PC-9 (cell line): ENCODE measurements around the gene UBE2G1. TPM values are rescaled to one million over a fixed set of nuclear protein-coding genes. Genes with fewer than 3 reads are reported as not detected.

Source experiments
- BruUV-seq: library from RNA; stranded (reverse); fragments of 400-500 nt; replicated peaks from 2 replicates; lab custom pipeline; 2021; lab: Mats Ljungman, UMichigan
- CTCF ChIA-PET: fragments of 300-600 bp; sonication (Branson Sonifier 250); formaldehyde crosslinking; loops from one replicate; lab custom pipeline; 2022; ENCODE audit warnings: antibody characterized with exemption; lab: Charles Lee
- POLR2A ChIA-PET: fragments of 300-600 bp; sonication (Branson Sonifier 250); formaldehyde crosslinking; loops from one replicate; lab custom pipeline; 2022; ENCODE audit warnings: antibody characterized with exemption; ENCODE audit not compliant: unreplicated experiment; lab: Charles Lee
- DNase-seq, 2 experiments: peaks; one replicate each; pipeline versions ENCODE4 v3.0.0 to v3.0.0-alpha.2; 2015 to 2022; ENCODE audit warnings: mixed read lengths in 1 of 2
- H2AFZ ChIP-seq: fragments of 200-600 bp; sonication (generic); 2 replicates; pipeline ENCODE4 v1.8.1; 2017; ENCODE audit warnings: antibody characterized with exemption
- H3F3A ChIP-seq: fragments of 200-600 bp; sonication (generic); 2 replicates; pipeline ENCODE4 v1.8.1; 2017; ENCODE audit warnings: antibody characterized with exemption, mild to moderate bottlenecking, low read depth; ENCODE audit not compliant: insufficient read depth
- H3K27ac ChIP-seq: fragments of 200-600 bp; sonication (generic); 2 replicates; pipeline ENCODE4 v1.6.1; 2016; ENCODE audit warnings: mixed run types
- H3K27me3 ChIP-seq: fragments of 200-600 bp; sonication (generic); 2 replicates; pipeline ENCODE4 v1.6.1; 2016; ENCODE audit warnings: low read depth, mixed run types; ENCODE audit not compliant: insufficient read depth
- H3K36me3 ChIP-seq: fragments of 200-600 bp; sonication (generic); 2 replicates; pipeline ENCODE4 v1.6.1; 2016; ENCODE audit warnings: low read depth, mixed run types
- H3K4me1 ChIP-seq: fragments of 200-600 bp; sonication (generic); replicated peaks from 2 replicates; pipeline ENCODE4 v1.6.1; 2016; ENCODE audit warnings: mixed run types; ENCODE audit not compliant: insufficient read depth
- H3K4me2 ChIP-seq: fragments of 200-600 bp; sonication (generic); 2 replicates; pipeline ENCODE4 v1.6.1; 2017; ENCODE audit warnings: mixed run types
- H3K4me3 ChIP-seq: fragments of 200-600 bp; sonication (generic); 2 replicates; pipeline ENCODE4 v1.6.1; 2016; ENCODE audit warnings: mixed run types
- H3K79me2 ChIP-seq: fragments of 200-600 bp; sonication (generic); 2 replicates; pipeline ENCODE4 v1.6.1; 2017; ENCODE audit warnings: low read depth, mixed run types
- H3K9me2 ChIP-seq: fragments of 200-600 bp; sonication (generic); 2 replicates; pipeline ENCODE4 v1.8.1; 2017; ENCODE audit warnings: mild to moderate bottlenecking; ENCODE audit not compliant: insufficient read depth
- H3K9me3 ChIP-seq: fragments of 200-600 bp; sonication (generic); 2 replicates; pipeline ENCODE4 v1.8.1; 2016; ENCODE audit warnings: low read depth; ENCODE audit not compliant: insufficient read depth
- H4K20me1 ChIP-seq: fragments of 200-600 bp; sonication (generic); 2 replicates; pipeline ENCODE4 v1.8.1; 2017; ENCODE audit not compliant: insufficient read depth
- CTCF ChIP-seq: fragments of 200-600 bp; sonication (generic); conservative IDR thresholded peaks from 2 replicates; pipeline ENCODE4 v1.6.1; 2017; ENCODE audit warnings: mixed run types, antibody characterized with exemption, mild to moderate bottlenecking, moderate library complexity
- EZH2 ChIP-seq: fragments of 200-600 bp; sonication (generic); IDR thresholded peaks from 2 replicates; pipeline ENCODE4 v1.8.0; 2017; ENCODE audit warnings: antibody characterized with exemption, low read depth
- intact Hi-C: fragments of 100-400 bp; cut with micrococcal nuclease; formaldehyde crosslinking; loops from one replicate; pipeline ENCODE4 v1.10.0; 2022; ENCODE audit not compliant: unreplicated experiment
- total RNA-seq: library from RNA; stranded (reverse); gene quantifications from 2 replicates; pipeline ENCODE4 v1.2.3, GENCODE V29; 2021

UBE2G1 gene
- total RNA-seq, 1 experiment from 2014 or later = 111 TPM

GRCh38 chr17:4341616-4341977 lies 24.9 kb downstream of the UBE2G1 start:
- Histone ChIP-seq H4K20me1 (peaks cover 92% of the 10 kb centered on the region), H3K4me3 (no peak overlapping the region), H3K36me3 (no peaks in the 10 kb centered on the region), H3K27me3 (no peaks in the 10 kb centered on the region), H3K9me2 (no peaks in the 10 kb centered on the region), H3K4me2 (no peak overlapping the region), H3K4me1 (peaks cover 17% of the 10 kb centered on the region), H3K9me3 (no peaks in the 10 kb centered on the region), H3F3A (peaks cover 20% of the 10 kb centered on the region; the same call in 1 of the 2 replicates), H3K79me2 (peaks cover 100% of the 10 kb centered on the region), H2AFZ (no peak overlapping the region), H3K27ac (no peak overlapping the region)
- ChIA-PET CTCF (no interaction called here), POLR2A (interaction anchor here (0.6 kb wide), 1 partner anchor 143 kb away, joined by 4 read pairs; no protein-coding TSS in a partner anchor)
- DNase-seq = no peak
- no TSS peak for BruUV-seq
- TF ChIP-seq CTCF (no peak), EZH2 (no peak)
- intact Hi-C loops = no loop called here

GRCh38 chr17:4340914-4341615 lies 25.4 kb downstream of the UBE2G1 start:
- TF ChIP-seq CTCF = no peak
- no peak for TF ChIP-seq EZH2
- Histone ChIP-seq H3K4me1 (peaks cover 12% of the 10 kb centered on the region), H2AFZ (no peak overlapping the region), H3F3A (peaks cover 20% of the 10 kb centered on the region; the same call in 1 of the 2 replicates), H3K4me2 (no peak overlapping the region), H4K20me1 (peaks cover 91% of the 10 kb centered on the region), H3K79me2 (peaks cover 100% of the 10 kb centered on the region), H3K4me3 (no peak overlapping the region), H3K9me2 (no peaks in the 10 kb centered on the region), H3K9me3 (no peaks in the 10 kb centered on the region), H3K27ac (no peak overlapping the region), H3K36me3 (no peaks in the 10 kb centered on the region), H3K27me3 (no peaks in the 10 kb centered on the region)
- CTCF ChIA-PET = interaction anchor here (0.7 kb wide), 1 partner anchor 110 kb away, joined by 5 read pairs; no protein-coding TSS in a partner anchor
- BruUV-seq = no TSS peak
- DNase-seq = no peak
- intact Hi-C loops = no loop called here
- POLR2A ChIA-PET = no interaction called here

- H3K27ac ChIP-seq = peak overlapping the region; percentile 32; the same call in 1 of the 2 replicates
- ChIA-PET POLR2A (interaction anchor here (0.6 kb wide), 1 partner anchor 87 kb away, joined by 3 read pairs; no protein-coding TSS in a partner anchor), CTCF (no interaction called here)
- H3K4me1 ChIP-seq = peaks cover 51% of the 10 kb centered on the region
- no peaks in the 10 kb centered on the region for H3K27me3 ChIP-seq
- H3F3A ChIP-seq = peaks cover 59% of the 10 kb centered on the region
- no peak for DNase-seq
- no TSS peak for BruUV-seq
- intact Hi-C loops = no loop called here
- H4K20me1 ChIP-seq = peaks cover 74% of the 10 kb centered on the region
- H3K4me3 ChIP-seq = no peak overlapping the region
- TF ChIP-seq EZH2 (no peak), CTCF (no peak)
- peaks cover 99% of the 10 kb centered on the region for H3K79me2 ChIP-seq
- no peak overlapping the region for H2AFZ ChIP-seq
- no peaks in the 10 kb centered on the region for H3K9me2 ChIP-seq
- H3K4me2 ChIP-seq = peak overlapping the region; percentile 3
- no peaks in the 10 kb centered on the region for H3K9me3 ChIP-seq
- no peaks in the 10 kb centered on the region for H3K36me3 ChIP-seq
Measured at GRCh38 chr17:4334776-4335584, 31.5 kb downstream of the UBE2G1 start.
